ENCODE data around the gene PRDX2.

The PRDX2 gene

GRCh38 chr19:12841094-12841493 lies 39.5 kb upstream of the PRDX2 start:
- H3K27me3 ChIP-seq (ENCODE audit: insufficient read depth, low read length) = no peaks in the 10 kb centered on the region
- H4K20me1 ChIP-seq (ENCODE audit: insufficient read depth, low read length) = no peaks in the 10 kb centered on the region
- H3K79me2 ChIP-seq (ENCODE audit: insufficient read depth, low read length) = no peaks in the 10 kb centered on the region
- H3K9me3 ChIP-seq (ENCODE audit: low read length) = no peaks in the 10 kb centered on the region
- peaks cover 36% of the 10 kb centered on the region for H3K4me1 ChIP-seq (ENCODE audit: insufficient read depth, low read length, severe bottlenecking)
- no peak overlapping the region for H3K27ac ChIP-seq (ENCODE audit: low read depth, low read length, poor library complexity, severe bottlenecking)
- no peak overlapping the region for H3K9ac ChIP-seq (ENCODE audit: low read length)
- no peak overlapping the region for H3K4me3 ChIP-seq (ENCODE audit: low read depth, low read length, poor library complexity, severe bottlenecking)
- 0 out of 2 replicates have a peak, but pooled peaks cover 7% of the 10 kb centered on the region for H3F3A ChIP-seq (ENCODE audit: insufficient read depth, low read length)
- H3K36me3 ChIP-seq (ENCODE audit: insufficient read depth, low read length) = peaks cover 35% of the 10 kb centered on the region
- no peak for TF ChIP-seq EZH2 (IDR thresholded peaks at IDR 0.05; ENCODE audit: borderline replicate concordance, low read length)
- TF ChIP-seq CTCF (IDR thresholded peaks at IDR 0.05; ENCODE audit: low read length) = no peak
- no peaks in the 10 kb centered on the region for H3K9me2 ChIP-seq (ENCODE audit: low read depth, low read length)
- no peak overlapping the region for H2AFZ ChIP-seq (ENCODE audit: low read length)
- H3K4me2 ChIP-seq (ENCODE audit: low read length) = no peak overlapping the region

DNA sequence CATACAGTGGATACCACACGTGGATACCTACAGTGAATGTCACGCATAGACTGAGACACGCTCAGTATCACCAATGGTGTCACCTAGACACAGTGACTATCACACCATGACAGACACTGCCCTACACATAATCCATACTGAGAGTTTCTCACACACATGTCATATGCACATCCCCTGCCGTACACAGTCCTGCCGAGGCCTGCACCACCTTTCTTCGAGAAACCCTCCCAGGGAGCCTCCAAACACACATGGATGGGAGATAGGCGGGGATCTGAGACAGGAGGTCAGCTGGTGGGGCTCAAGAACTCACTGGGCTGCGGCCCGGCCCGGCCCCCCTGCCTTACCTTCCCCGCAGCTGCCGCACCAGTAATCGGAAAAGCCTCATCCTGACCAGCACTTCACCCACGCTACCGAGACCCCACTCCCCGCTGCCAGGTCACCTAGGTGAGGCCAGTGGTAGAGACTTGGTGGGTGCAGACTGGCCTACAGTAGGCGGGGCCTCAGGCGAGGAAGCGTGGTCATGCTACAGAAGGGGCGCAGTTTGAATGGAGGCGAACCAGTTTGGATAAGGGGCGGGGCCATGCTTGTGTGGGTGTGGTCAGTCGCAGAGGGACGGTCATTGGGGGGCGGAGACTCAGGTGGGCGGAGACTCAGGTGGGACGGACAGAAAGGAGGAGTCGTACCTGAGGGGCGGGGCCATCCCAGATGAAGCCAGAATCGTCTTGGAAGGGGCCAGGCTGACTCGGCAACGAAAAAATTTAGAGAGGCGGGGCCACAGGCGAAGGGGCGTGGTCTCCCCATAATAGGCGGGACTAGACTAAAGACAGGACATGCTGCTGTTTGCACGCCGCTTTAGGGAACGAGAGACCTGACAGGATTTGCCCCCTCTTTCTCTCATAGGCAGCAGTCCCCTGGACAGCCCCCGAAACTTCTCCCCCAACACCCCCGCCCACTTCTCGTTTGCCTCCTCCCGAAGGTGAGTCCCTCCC lies 38.8 kb upstream of the PRDX2 start:
- Histone ChIP-seq H3K79me2 (ENCODE audit: insufficient read depth, low read length) (no peaks in the 10 kb centered on the region), H2AFZ (ENCODE audit: low read length) (no peak overlapping the region), H3F3A (ENCODE audit: insufficient read depth, low read length) (0 out of 2 replicates have a peak, but pooled peaks cover 7% of the 10 kb centered on the region), H3K36me3 (ENCODE audit: insufficient read depth, low read length) (peaks cover 35% of the 10 kb centered on the region), H3K4me1 (ENCODE audit: insufficient read depth, low read length, severe bottlenecking) (peaks cover 43% of the 10 kb centered on the region), H3K4me2 (ENCODE audit: low read length) (peak overlapping the region; percentile 64), H3K27ac (ENCODE audit: low read depth, low read length, poor library complexity, severe bottlenecking) (peak overlapping the region; percentile 75), H3K27me3 (ENCODE audit: insufficient read depth, low read length) (no peaks in the 10 kb centered on the region), H4K20me1 (ENCODE audit: insufficient read depth, low read length) (no peaks in the 10 kb centered on the region), H3K9me3 (ENCODE audit: low read length) (no peaks in the 10 kb centered on the region), H3K9me2 (ENCODE audit: low read depth, low read length) (no peaks in the 10 kb centered on the region), H3K4me3 (ENCODE audit: low read depth, low read length, poor library complexity, severe bottlenecking) (no peak overlapping the region), H3K9ac (ENCODE audit: low read length) (no peak overlapping the region)
- no peak for TF ChIP-seq EZH2 (IDR thresholded peaks at IDR 0.05; ENCODE audit: borderline replicate concordance, low read length)
- TF ChIP-seq CTCF (IDR thresholded peaks at IDR 0.05; ENCODE audit: low read length) = no peak

- H3K9me3 ChIP-seq (ENCODE audit: low read length) = no peaks in the 10 kb centered on the region
- peaks cover 31% of the 10 kb centered on the region for H3K36me3 ChIP-seq (ENCODE audit: insufficient read depth, low read length)
- H3K27me3 ChIP-seq (ENCODE audit: insufficient read depth, low read length) = no peaks in the 10 kb centered on the region
- peak overlapping the region; percentile 64 for H3K4me2 ChIP-seq (ENCODE audit: low read length)
- peak overlapping the region; percentile 81 for H3K4me3 ChIP-seq (ENCODE audit: low read depth, low read length, poor library complexity, severe bottlenecking)
- H3K27ac ChIP-seq (ENCODE audit: low read depth, low read length, poor library complexity, severe bottlenecking) = peak overlapping the region; percentile 75
- no peak for TF ChIP-seq CTCF (IDR thresholded peaks at IDR 0.05; ENCODE audit: low read length)
- no peak for TF ChIP-seq EZH2 (IDR thresholded peaks at IDR 0.05; ENCODE audit: borderline replicate concordance, low read length)
- H3K9ac ChIP-seq (ENCODE audit: low read length) = peak overlapping the region; percentile 83
- no peak overlapping the region for H2AFZ ChIP-seq (ENCODE audit: low read length)
- no peaks in the 10 kb centered on the region for H3K9me2 ChIP-seq (ENCODE audit: low read depth, low read length)
- peaks cover 56% of the 10 kb centered on the region for H3K4me1 ChIP-seq (ENCODE audit: insufficient read depth, low read length, severe bottlenecking)
- no peaks in the 10 kb centered on the region for H4K20me1 ChIP-seq (ENCODE audit: insufficient read depth, low read length)
- H3F3A ChIP-seq (ENCODE audit: insufficient read depth, low read length) = 0 out of 2 replicates have a peak, but pooled peaks cover 7% of the 10 kb centered on the region
- no peaks in the 10 kb centered on the region for H3K79me2 ChIP-seq (ENCODE audit: insufficient read depth, low read length)
Observed at GRCh38 chr19:12838886-12839756, 37.5 kb upstream of the PRDX2 start.

Data from OCI-LY1 (cell line).